Immature natural killer cell (primary cell): ENCODE data around the gene OR4B1. TPM values are rescaled to one million over a fixed set of nuclear protein-coding genes. Genes with fewer than 3 reads are reported as not detected.
"Not testable (repeated sequence)": the region's sequence is repeated elsewhere in the genome, so short reads cannot be mapped to it uniquely, and the experiment has no call there.

Experiments
- DNase-seq, 3 donors: peaks; one replicate each; pipeline ENCODE4 v3.0.0; 2022; ENCODE audit warnings: mixed read lengths in 1 of 3
- H3K27ac Mint-ChIP-seq, 6 donors: one replicate each; pipeline ENCODE4 v1.8.0; 2020; ENCODE audit warnings: mixed read lengths in 6 of 6, mild to moderate bottlenecking in 5 of 6, inconsistent platforms in 4 of 6, moderate library complexity in 3 of 6
- H3K27me3 Mint-ChIP-seq, 3 donors: one replicate each; pipeline ENCODE4 v1.8.0; 2020 to 2021; ENCODE audit warnings: low read depth in 3 of 3, mild to moderate bottlenecking in 3 of 3, mixed read lengths in 3 of 3, moderate library complexity in 3 of 3, inconsistent platforms in 1 of 3
- H3K36me3 Mint-ChIP-seq, 3 donors: one replicate each; pipeline ENCODE4 v1.8.0; 2020; ENCODE audit warnings: mixed read lengths in 3 of 3, inconsistent platforms in 2 of 3, mild to moderate bottlenecking in 2 of 3
- H3K4me1 Mint-ChIP-seq, 2 donors: one replicate each; pipeline ENCODE4 v1.8.0; 2020; ENCODE audit warnings: inconsistent platforms in 2 of 2, mild to moderate bottlenecking in 2 of 2, mixed read lengths in 2 of 2, moderate library complexity in 1 of 2
- H3K4me3 Mint-ChIP-seq, 5 donors: one replicate each; pipeline ENCODE4 v1.8.0; 2020; ENCODE audit warnings: mild to moderate bottlenecking in 5 of 5, mixed read lengths in 5 of 5, inconsistent platforms in 3 of 5, moderate library complexity in 3 of 5
- H3K9me3 Mint-ChIP-seq, 6 donors: one replicate each; pipeline ENCODE4 v1.8.0; 2020; ENCODE audit warnings: mild to moderate bottlenecking in 6 of 6, mixed read lengths in 6 of 6, inconsistent platforms in 4 of 6, moderate library complexity in 3 of 6
- polyA plus RNA-seq, 3 donors: library from polyadenylated mRNA; unstranded; fragments of 300-500 nt; fragmentation: Illumina TruSeq; gene quantifications; one replicate each; pipeline ENCODE4 v1.2.3, GENCODE V29; 2021

OR4B1 gene
- polyA plus RNA-seq, 3 donors from 2014 or later, result not detected

- no peak overlapping the region for H3K27ac Mint-ChIP-seq
- peaks cover 4 to 7% (median 7%) of the 10 kb centered on the region in 3 donors for H3K27me3 Mint-ChIP-seq
- H3K36me3 Mint-ChIP-seq, result peaks cover 0 to 18% (median 3%) of the 10 kb centered on the region in 3 donors
- no peak overlapping the region for H3K4me3 Mint-ChIP-seq
- no peaks in the 10 kb centered on the region for H3K4me1 Mint-ChIP-seq
- peaks cover 0 to 26% (median 5%) of the 10 kb centered on the region in 6 donors for H3K9me3 Mint-ChIP-seq
- no peak for DNase-seq
These were observed 22.7 kb upstream of the OR4B1 start for GRCh38 chr11:48193876-48194275.

- no peaks in the 10 kb centered on the region for H3K4me1 Mint-ChIP-seq
- peaks cover 8 to 12% (median 10%) of the 10 kb centered on the region in 3 donors for H3K27me3 Mint-ChIP-seq
- no peak overlapping the region for H3K4me3 Mint-ChIP-seq
- no peak overlapping the region for H3K27ac Mint-ChIP-seq
- H3K9me3 Mint-ChIP-seq, result peaks cover 0 to 2% (median 0%) of the 10 kb centered on the region in 6 donors
- H3K36me3 Mint-ChIP-seq, result no peaks in the 10 kb centered on the region
- DNase-seq, result no peak
These were observed 8.7 kb upstream of the OR4B1 start for GRCh38 chr11:48207881-48208280.

GRCh38 chr11:48210052-48210451 lies 6.6 kb upstream of the OR4B1 start:
- H3K27ac Mint-ChIP-seq, result no peak overlapping the region

GRCh38 chr11:48228761-48229160 lies 12.2 kb downstream of the OR4B1 start:
- Mint-ChIP-seq H3K4me1 (no peaks in the 10 kb centered on the region), H3K27me3 (peaks cover 2 to 6% (median 6%) of the 10 kb centered on the region in 3 donors), H3K27ac (no peak overlapping the region), H3K9me3 (peaks cover 0 to 10% (median 2%) of the 10 kb centered on the region in 6 donors), H3K36me3 (no peaks in the 10 kb centered on the region), H3K4me3 (no peak overlapping the region)
- no peak for DNase-seq

More at GRCh38 chr11:48210052-48210451, 6.6 kb upstream of the OR4B1 start:
- peaks cover 8 to 13% (median 10%) of the 10 kb centered on the region in 3 donors for H3K27me3 Mint-ChIP-seq
- no peaks in the 10 kb centered on the region for H3K9me3 Mint-ChIP-seq
- no peak for DNase-seq
- H3K4me3 Mint-ChIP-seq, result no peak overlapping the region
- no peaks in the 10 kb centered on the region for H3K36me3 Mint-ChIP-seq
- no peaks in the 10 kb centered on the region for H3K4me1 Mint-ChIP-seq

GRCh38 chr11:48230057-48230456 lies 13.4 kb downstream of the OR4B1 start:
- not testable (repeated sequence) for H3K4me1 Mint-ChIP-seq, H3K36me3 Mint-ChIP-seq, DNase-seq, H3K9me3 Mint-ChIP-seq, H3K27me3 Mint-ChIP-seq, H3K4me3 Mint-ChIP-seq, H3K27ac Mint-ChIP-seq

- Mint-ChIP-seq H3K27ac (no peak overlapping the region), H3K4me1 (no peaks in the 10 kb centered on the region), H3K9me3 (peaks cover 0 to 5% (median 3%) of the 10 kb centered on the region in 6 donors), H3K4me3 (no peak overlapping the region), H3K27me3 (peaks cover 0 to 20% (median 6%) of the 10 kb centered on the region in 3 donors), H3K36me3 (no peaks in the 10 kb centered on the region)
- no peak for DNase-seq
These were observed 21.1 kb downstream of the OR4B1 start for GRCh38 chr11:48237727-48238126.

- Mint-ChIP-seq H3K4me1 (no peaks in the 10 kb centered on the region), H3K4me3 (no peak overlapping the region), H3K36me3 (no peaks in the 10 kb centered on the region), H3K27ac (no peak overlapping the region), H3K27me3 (peaks cover 0 to 16% (median 4%) of the 10 kb centered on the region in 3 donors), H3K9me3 (peaks cover 0 to 6% (median 2%) of the 10 kb centered on the region in 6 donors)
- DNase-seq, result no peak
These were observed 25.9 kb downstream of the OR4B1 start for GRCh38 chr11:48242501-48242900.

- no peak for DNase-seq
- H3K27ac Mint-ChIP-seq, result no peak within 1 kb of the TSS
- no peak within 1 kb of the TSS for H3K4me3 Mint-ChIP-seq
- peaks cover 2 to 9% (median 6%) of the 10 kb centered on the region in 6 donors for H3K9me3 Mint-ChIP-seq
- no peaks in the 10 kb centered on the region for H3K36me3 Mint-ChIP-seq
- peaks cover 3 to 16% (median 6%) of the 10 kb centered on the region in 3 donors for H3K27me3 Mint-ChIP-seq
- no peaks in the 10 kb centered on the region for H3K4me1 Mint-ChIP-seq
These were observed 28.2 kb downstream of the OR4B1 start, which contains the start of gene OR4X2 for GRCh38 chr11:48244804-48245203. OR4X2 (plus strand) TSS chr11:48245104; CDS start chr11:48245104, 0 bp downstream.

- Mint-ChIP-seq H3K4me3 (no peak overlapping the region), H3K27ac (no peak overlapping the region), H3K36me3 (no peaks in the 10 kb centered on the region), H3K9me3 (peaks cover 0 to 11% (median 5%) of the 10 kb centered on the region in 6 donors), H3K27me3 (peaks cover 3 to 5% (median 3%) of the 10 kb centered on the region in 3 donors), H3K4me1 (no peaks in the 10 kb centered on the region)
- no peak for DNase-seq
These were observed 32.3 kb downstream of the OR4B1 start for GRCh38 chr11:48248902-48249301.

- Mint-ChIP-seq H3K36me3 (peaks cover 0 to 2% (median 0%) of the 10 kb centered on the region in 3 donors), H3K4me1 (no peaks in the 10 kb centered on the region), H3K27me3 (peaks cover 0 to 14% (median 5%) of the 10 kb centered on the region in 3 donors), H3K27ac (no peak overlapping the region), H3K9me3 (peaks cover 0 to 12% (median 0%) of the 10 kb centered on the region in 6 donors), H3K4me3 (no peak overlapping the region)
- DNase-seq, result no peak
These were observed 45.0 kb downstream of the OR4B1 start for GRCh38 chr11:48261600-48261999.

GRCh38 chr11:48263423-48263911 lies 46.9 kb downstream of the OR4B1 start, which contains the start of gene OR4X1:
OR4X1 (plus strand) TSS chr11:48263861; CDS start chr11:48263861, 0 bp downstream.
- Mint-ChIP-seq H3K9me3 (peaks cover 0 to 7% (median 0%) of the 10 kb centered on the region in 6 donors), H3K36me3 (no peaks in the 10 kb centered on the region), H3K27ac (no peak within 1 kb of the TSS), H3K4me3 (no peak within 1 kb of the TSS), H3K4me1 (no peaks in the 10 kb centered on the region), H3K27me3 (peaks cover 0 to 9% (median 5%) of the 10 kb centered on the region in 3 donors)
- no peak for DNase-seq

Other genes starting within 250 kb of the OR4B1 start
- gene PTPRJ, start 236.3 kb upstream of the OR4B1 start, polyA plus RNA-seq, result 10 to 100 TPM; 10.0 to 19.0 (median 18.0) TPM
- not detected for gene OR4X2, start 28.3 kb downstream of the OR4B1 start, polyA plus RNA-seq
- gene OR4X1, start 47.1 kb downstream of the OR4B1 start, polyA plus RNA-seq, result not detected
- gene OR4S1, start 89.4 kb downstream of the OR4B1 start, polyA plus RNA-seq, result not detected
- gene OR4C3, start 108.1 kb downstream of the OR4B1 start, polyA plus RNA-seq, result not detected
- not detected for gene OR4C5, start 149.7 kb downstream of the OR4B1 start, polyA plus RNA-seq